NCI-H1417 (cell line): Measurements from ENCODE around the gene STX18.

Experiments used
- DNase-seq, 3 experiments: peaks; one replicate each; lab custom pipeline; 2025; lab: John Stamatoyannopoulos, UW

STX18 gene

DNA sequence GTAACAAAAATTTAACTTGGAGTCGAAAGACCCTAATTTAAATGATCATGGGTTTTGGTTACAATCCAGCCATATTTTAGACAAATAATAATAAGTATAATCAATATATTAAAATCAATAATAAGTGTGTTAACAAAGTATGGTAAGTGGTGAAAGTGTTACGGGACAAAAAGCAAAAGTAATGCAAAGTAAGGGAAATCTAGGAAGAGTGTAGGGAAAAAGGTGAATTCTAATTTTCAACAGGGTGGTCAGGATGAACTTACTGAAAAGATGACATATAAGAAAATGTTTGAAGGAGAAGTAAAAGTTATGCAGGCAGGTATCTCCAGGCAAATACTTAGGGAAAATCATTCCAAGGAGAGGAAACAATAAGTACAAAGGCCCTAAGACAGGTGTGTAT, 32.3 kb downstream of the STX18 start:
- DNase-seq = no peak

DNA sequence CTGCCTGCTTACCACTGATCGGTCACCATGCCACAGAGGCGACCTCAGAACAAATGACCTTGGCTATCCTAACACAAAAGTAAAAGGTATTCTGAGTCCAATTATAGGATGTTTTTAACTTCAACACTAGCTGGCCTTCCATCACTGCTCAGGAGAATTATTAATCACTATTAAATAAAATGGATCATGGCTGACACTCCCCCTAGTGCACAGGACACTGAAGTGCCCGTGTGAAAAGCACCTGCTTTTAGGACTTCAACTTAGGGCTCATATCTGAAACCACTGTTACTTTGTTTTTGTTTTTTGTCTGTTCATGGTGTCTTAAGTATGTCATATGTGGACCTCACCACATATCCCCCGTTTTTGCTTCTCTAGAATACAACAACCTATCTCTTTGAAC, 33.9 kb downstream of the STX18 start:
- no peak for DNase-seq

DNA sequence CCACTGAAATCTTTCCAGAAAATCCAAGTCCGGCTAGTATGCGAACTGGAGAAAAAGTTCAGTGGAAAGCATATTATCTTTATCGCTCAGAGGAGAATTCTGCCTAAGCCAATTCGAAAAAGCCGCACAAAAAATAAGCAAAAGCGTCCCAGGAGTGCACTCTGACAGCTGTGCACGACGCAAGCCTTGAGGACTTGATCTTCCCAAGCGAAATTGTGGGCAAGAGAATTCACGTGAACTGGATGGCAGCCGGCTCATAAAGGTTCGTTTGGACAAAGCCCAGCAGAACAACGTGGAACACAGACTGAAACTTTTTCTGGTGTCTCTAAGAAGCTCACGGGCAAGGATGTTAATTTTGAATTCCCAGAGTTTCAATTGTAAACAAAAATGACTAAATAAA, 34.4 kb downstream of the STX18 start:
- no peak for DNase-seq

DNA sequence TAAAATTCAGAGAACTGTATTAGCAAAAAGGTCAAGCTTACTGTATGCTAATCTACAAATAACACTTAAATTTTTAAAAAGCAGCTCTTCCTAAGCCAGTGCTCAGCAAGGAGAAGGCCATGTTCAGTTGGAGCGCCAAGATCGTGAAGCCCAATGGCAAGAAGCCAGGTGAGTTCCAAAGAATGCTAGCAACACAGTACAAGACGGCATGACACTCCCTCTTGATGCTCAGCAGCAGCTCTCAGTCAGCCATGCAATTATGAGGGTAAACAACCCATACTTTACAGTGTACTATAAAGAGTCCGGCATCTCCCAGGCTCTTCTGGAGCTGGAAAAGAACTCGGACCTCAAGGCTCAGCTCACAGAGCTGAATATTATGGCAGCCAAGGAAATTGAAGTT, 34.9 kb downstream of the STX18 start:
- peak; percentile 7 to 39 (median 11) for DNase-seq

DNA sequence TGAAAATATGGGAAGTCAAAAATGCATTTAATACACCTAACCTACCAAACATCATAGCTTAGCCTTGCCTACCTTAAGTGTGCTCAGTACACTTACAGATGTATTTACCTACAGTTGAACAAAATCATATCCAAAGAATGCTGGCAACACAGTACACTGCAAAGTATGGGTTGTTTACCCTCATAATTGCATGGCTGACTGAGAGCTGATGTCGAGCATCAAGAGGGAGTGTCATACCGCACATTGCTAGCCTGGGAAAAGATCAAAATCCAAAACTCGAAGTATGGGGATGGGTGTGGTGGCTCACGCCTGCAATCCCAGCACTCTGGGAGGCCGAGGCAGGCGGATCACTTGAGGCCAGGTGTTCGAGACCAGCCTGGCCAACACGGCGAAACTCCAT, 36.6 kb downstream of the STX18 start:
- DNase-seq = peak in 1 of 3 experiments; percentile 19

DNA sequence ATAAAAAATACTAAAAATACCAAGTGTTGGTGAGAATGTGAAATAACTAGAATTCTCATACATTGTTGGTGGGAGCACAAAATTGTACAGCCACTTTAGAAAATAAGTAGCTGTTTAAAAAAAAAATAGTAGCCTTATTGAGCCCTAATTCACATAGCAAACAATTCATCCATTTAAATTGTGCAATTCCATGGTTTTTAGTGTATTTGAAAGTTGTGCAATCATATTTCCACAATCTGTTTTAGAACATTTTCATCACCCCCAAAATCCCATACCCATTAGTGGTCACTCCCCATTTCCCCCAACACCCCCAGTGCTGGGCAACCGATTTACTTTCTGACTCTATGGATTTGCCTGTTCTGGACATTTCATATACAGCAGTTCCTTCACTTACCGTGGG, 37.1 kb downstream of the STX18 start:
- no peak for DNase-seq

GRCh38 chr4:4502694-4503311, 39.0 kb downstream of the STX18 start:
- DNase-seq = no peak

GRCh38 chr4:4501679-4502078, 40.2 kb downstream of the STX18 start:
- no peak for DNase-seq

DNA sequence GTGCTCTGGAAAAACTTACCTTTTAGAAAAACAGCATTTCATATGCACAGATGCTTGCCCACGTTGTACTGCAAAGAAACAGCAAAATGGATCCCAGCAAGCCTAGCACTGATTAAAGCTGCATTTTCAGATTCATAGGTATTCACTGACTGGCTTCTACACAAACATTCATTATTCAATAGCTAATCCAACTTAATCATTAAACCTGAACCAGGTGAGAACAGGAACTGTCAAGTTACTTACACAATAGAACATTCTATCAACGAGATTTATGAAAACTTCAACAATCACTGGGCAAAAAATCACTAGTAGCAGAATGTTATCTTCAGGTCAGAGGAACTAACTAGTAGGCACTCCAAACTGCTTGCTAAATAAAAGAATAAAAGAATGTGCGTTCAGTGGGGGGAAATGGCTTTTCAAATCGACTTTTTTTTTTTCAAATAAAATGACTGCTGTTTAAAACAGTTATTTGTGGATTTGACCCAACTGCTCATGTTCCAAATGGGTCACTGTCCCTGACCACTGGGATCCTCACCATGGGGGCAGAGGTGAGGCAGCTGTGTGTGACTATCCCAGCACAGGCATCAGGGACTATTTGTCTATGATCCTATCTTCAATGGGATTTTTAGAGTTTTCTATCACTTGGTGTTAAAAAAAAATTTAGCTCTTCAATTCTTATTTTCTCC, 42.3 kb downstream of the STX18 start:
- DNase-seq = no peak

DNA sequence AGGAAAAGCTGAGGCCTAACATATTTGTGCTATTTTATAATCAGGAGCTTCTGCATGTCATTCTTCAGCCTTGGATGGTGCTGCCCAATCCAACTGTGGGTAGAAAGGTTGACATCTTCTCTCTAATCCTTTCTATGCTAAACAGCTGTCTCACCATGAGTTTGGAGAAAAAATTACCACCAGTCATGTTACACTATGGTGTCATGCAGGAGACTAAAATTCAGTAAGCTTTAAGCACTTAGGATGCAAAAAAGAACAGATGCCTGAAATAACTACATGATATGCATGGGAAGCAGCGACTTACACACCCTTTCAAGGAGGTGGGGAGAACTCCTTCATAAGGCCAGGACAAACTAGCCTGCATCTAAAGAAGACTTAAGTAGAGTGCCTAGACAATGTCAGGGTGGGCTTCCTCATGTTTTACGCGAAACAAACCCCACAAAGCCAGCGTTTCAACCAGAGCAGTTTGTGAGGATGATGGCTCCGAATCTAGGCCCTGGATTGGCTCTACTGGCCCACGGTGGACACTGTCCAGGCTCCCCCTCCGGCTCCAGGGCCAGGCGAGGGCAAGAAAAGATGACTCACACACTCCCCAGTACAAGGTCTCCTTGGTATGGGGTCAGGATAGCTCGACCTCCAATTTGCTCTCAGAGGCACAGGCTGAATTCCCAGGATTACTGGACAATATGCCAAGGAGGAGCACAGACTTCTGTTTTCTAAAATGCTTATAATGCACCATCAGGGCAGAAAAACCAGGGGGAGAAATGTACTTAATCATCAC, 45.1 kb downstream of the STX18 start:
- DNase-seq = no peak

DNA sequence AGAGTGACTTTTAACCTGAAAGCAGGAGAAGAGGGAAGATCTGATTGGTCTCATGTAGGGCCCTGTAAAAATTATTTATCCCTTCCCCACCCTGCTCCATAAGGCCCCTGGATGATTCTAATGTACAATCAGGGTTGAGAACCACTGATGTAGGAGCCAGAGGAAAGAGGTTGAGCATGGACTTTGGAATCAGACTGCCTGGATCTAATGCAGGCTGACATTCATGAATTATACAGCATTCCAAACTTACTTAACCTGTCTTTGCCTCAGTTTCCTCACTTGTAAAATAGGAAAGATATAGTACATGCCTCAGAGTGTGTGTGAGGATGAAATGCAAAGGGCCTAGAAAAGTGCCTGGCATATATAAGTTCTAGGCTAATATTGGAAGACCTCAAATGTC, 47.0 kb downstream of the STX18 start:
- no peak for DNase-seq

DNA sequence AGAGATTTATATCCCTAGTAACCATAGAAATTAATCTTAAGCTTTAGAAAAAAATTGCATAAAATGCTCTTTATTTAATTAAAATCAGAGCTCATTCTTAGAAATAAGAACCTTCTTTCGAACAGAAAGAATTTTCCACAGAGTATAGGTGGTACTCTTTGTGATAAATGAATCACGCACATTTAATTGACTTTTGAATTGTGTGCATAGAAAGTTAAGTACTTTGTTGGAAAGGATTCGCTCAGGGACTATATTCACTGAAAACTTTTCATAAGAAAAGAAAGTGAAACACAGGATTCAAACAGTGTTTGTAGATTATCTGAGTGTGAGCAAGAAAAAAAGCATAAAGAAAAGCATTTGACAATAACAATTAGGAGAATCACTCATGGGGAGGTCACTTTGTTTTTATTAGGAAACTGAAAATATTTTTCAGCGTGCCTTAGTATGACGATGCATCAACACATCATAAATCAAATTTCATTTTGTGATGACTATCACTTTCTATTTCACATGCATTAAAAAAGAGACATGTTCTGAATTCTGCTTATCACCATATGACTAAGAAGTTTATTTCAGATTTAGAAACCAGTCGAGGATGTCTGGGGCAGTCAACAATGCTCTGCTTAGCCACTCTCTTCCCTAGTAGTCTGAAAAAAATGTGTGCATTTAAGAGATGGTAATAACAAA, 49.5 kb downstream of the STX18 start:
- DNase-seq = no peak

GRCh38 chr4:4491396-4491893, 50.4 kb downstream of the STX18 start:
- no peak for DNase-seq

DNA sequence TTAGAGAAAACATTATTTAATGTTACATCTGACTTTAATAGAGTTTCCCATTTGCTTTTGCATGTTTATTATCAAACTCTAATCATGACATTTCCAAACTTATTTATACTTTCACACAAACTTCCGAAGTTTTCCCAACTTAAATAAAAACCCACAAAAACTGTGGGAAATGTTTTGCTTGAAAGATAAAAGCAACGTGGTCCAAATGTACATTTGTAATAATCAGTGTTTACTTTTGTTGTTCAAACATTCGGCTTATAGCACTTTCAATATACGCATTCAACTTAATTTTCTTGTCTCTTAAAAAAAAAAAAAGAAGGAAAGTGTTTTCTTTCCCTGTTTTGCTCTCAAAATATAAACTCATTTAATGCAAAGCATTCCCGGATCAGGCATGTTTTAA, 51.0 kb downstream of the STX18 start:
- DNase-seq = no peak

- DNase-seq = no peak
Measured at GRCh38 chr4:4490041-4490440, 51.8 kb downstream of the STX18 start.

- DNase-seq = peak; percentile 30 to 81 (median 75)
Measured at GRCh38 chr4:4488405-4489404, 53.1 kb downstream of the STX18 start.

- DNase-seq = no peak
Measured at GRCh38 chr4:4486969-4487368, 54.9 kb downstream of the STX18 start.

DNA sequence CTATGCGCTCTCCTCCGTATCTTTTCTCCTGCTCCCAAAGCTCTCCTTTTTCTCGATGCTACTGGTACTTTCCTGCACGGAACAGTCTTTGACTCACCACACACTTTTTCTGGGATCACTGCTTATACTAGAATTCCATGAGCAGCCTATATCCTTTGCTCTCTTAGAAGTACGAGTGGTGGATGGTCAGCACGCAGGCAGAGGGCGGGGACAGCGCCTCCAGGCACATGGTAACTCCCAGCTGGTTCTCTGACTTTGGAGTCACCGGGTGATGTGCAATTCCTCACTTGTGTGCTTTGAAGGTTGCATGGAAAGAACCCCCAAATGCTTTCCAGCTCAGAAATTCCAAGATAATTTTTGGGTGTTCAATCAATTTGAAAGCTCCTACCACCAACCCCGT, 56.0 kb downstream of the STX18 start:
- DNase-seq = no peak

GRCh38 chr4:4481399-4481994, 60.4 kb downstream of the STX18 start:
- no peak for DNase-seq

DNA sequence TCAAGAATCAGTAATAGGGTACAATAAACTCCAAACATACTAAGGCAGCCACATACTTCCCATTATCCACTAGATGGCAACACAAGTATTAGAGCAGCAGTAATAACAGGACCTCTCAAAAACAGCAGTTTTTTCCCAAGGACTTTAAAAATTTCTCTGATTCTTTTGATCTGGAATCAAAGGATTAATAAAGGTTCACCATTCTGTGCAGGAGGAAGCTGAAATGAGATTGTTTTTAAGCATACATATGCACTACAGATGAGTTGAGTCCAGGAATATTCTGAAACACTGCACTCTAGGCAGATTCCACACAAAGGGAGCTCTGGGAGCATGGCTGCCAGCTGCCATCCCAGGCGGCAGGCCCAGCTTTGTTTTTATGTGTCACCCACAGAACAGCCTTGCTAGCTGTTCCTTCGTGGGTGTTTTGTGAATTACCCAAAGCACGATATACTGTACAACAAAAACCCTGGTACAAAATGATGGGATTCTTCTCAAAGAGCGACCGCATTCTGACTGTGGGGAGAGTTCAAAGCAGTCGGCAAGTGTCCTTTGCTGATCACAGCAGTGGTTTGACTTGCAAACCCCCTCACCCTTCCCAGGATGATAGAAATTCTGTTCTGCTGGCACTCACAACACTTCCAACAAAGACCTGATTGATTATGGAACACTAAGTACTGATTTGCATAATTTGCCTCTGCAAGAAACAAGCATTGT, 61.0 kb downstream of the STX18 start:
- peak in 1 of 3 experiments; percentile 37 for DNase-seq
